GM23338 (cell line): ENCODE results near the gene KBTBD12. TPM values are rescaled to one million over a fixed set of nuclear protein-coding genes. Genes with fewer than 3 reads are reported as not detected.

Experiments
- ATAC-seq: fragments of 200-7000 bp; cut with Tn5 transposase; 3 replicates; pipeline ENCODE4 v1.9.1; 2020
- DNase-seq: peaks from one replicate; pipeline ENCODE4 v3.0.0-alpha.2; 2015; ENCODE audit warnings: low spot score
- H2AFZ ChIP-seq: fragments of 200-600 bp; sonication (generic); 2 replicates; pipeline ENCODE4 v1.8.0; 2016; ENCODE audit warnings: antibody characterized with exemption, mild to moderate bottlenecking, moderate library complexity
- H3F3A ChIP-seq: fragments of 200-600 bp; sonication (generic); replicated peaks from 2 replicates; pipeline ENCODE4 v1.8.0; 2017; ENCODE audit warnings: antibody characterized with exemption, mixed run types, low read depth
- H3K27ac ChIP-seq: fragments of 200-600 bp; sonication (generic); 2 replicates; pipeline ENCODE4 v1.6.1; 2016; ENCODE audit warnings: low read depth
- H3K27me3 ChIP-seq: fragments of 200-600 bp; sonication (generic); 2 replicates; pipeline ENCODE4 v1.8.0; 2016; ENCODE audit warnings: mild to moderate bottlenecking, mixed run types, moderate library complexity; ENCODE audit not compliant: insufficient read depth
- H3K36me3 ChIP-seq: fragments of 200-600 bp; sonication (generic); 2 replicates; pipeline ENCODE4 v1.8.0; 2016; ENCODE audit warnings: mild to moderate bottlenecking; ENCODE audit not compliant: insufficient read depth
- H3K4me1 ChIP-seq: fragments of 200-600 bp; sonication (generic); 2 replicates; pipeline ENCODE4 v1.8.0; 2016; ENCODE audit warnings: mild to moderate bottlenecking, moderate library complexity; ENCODE audit not compliant: insufficient read depth
- H3K4me2 ChIP-seq: fragments of 200-600 bp; sonication (generic); 2 replicates; pipeline ENCODE4 v1.7.1; 2017; ENCODE audit warnings: mixed run types
- H3K4me3 ChIP-seq: fragments of 200-600 bp; sonication (generic); 2 replicates; pipeline ENCODE4 v1.6.1; 2016; ENCODE audit warnings: mixed run types
- H3K79me2 ChIP-seq: fragments of 200-600 bp; sonication (generic); replicated peaks from 2 replicates; pipeline ENCODE4 v1.8.0; 2017; ENCODE audit warnings: mild to moderate bottlenecking; ENCODE audit not compliant: insufficient read depth
- H3K9me2 ChIP-seq: fragments of 200-600 bp; sonication (generic); 2 replicates; pipeline ENCODE4 v1.8.0; 2017; ENCODE audit not compliant: insufficient read depth
- H4K20me1 ChIP-seq: fragments of 200-600 bp; sonication (generic); replicated peaks from 2 replicates; pipeline ENCODE4 v1.8.0; 2017; ENCODE audit warnings: mild to moderate bottlenecking; ENCODE audit not compliant: insufficient read depth
- H3K27ac Mint-ChIP-seq: 2 replicates; pipeline ENCODE4 v1.8.0; 2020; ENCODE audit warnings: inconsistent platforms, mild to moderate bottlenecking, moderate library complexity, mixed read lengths
- H3K27me3 Mint-ChIP-seq: 3 replicates; pipeline ENCODE4 v1.8.0; 2022; ENCODE audit warnings: low read depth, mild to moderate bottlenecking, moderate library complexity, mixed read lengths, inconsistent platforms; ENCODE audit not compliant: insufficient read depth, poor library complexity
- H3K36me3 Mint-ChIP-seq: 3 replicates; pipeline ENCODE4 v1.8.0; 2021; ENCODE audit warnings: low read depth, mild to moderate bottlenecking, inconsistent platforms, moderate library complexity, mixed read lengths
- H3K4me1 Mint-ChIP-seq: 3 replicates; pipeline ENCODE4 v1.8.0; 2020; ENCODE audit warnings: mild to moderate bottlenecking, inconsistent platforms, mixed read lengths
- H3K4me3 Mint-ChIP-seq: 3 replicates; pipeline ENCODE4 v1.8.0; 2021; ENCODE audit warnings: moderate library complexity, mild to moderate bottlenecking, inconsistent platforms, mixed read lengths
- H3K9me3 Mint-ChIP-seq: 3 replicates; pipeline ENCODE4 v1.8.0; 2020; ENCODE audit warnings: moderate library complexity, mild to moderate bottlenecking, inconsistent platforms, mixed read lengths
- ETS1 ChIP-seq: IDR thresholded peaks from 2 replicates; pipeline ENCODE4 v1.6.1; 2016; ENCODE audit warnings: antibody characterized with exemption
- STAT1 ChIP-seq: IDR thresholded peaks from one replicate; pipeline ENCODE4 v1.6.1; 2016; ENCODE audit warnings: antibody characterized with exemption; ENCODE audit not compliant: unreplicated experiment
- ZNF462 ChIP-seq: fragments of 250-450 bp; sonication (Bioruptor Pico); IDR thresholded peaks from 2 replicates; pipeline ENCODE4 v1.5.0; 2020; ENCODE audit warnings: mild to moderate bottlenecking, moderate library complexity
- polyA plus RNA-seq: library from polyadenylated mRNA; unstranded; fragments of >200 nt; fragmentation: Nextera tagmentation; extraction: Ambion mirVana; gene quantifications from 2 replicates; pipeline ENCODE4 v1.2.1, GENCODE V29; 2016
- total RNA-seq: library from RNA; depleted of rRNA; stranded (reverse); fragments of >200 nt; shearing (Covaris generic); gene quantifications from 2 replicates; pipeline ENCODE4 v1.2.3, GENCODE V29; 2014
- TF ChIP-seq, protein P1 (sequence below), 2 experiments: fragments of 200-600 bp in 1 of 2; sonication (generic) in 1 of 2; conservative IDR thresholded peaks; 2 replicates each; pipeline versions ENCODE4 v1.5.1 to v1.6.1; 2016 to 2017; ENCODE audit warnings: antibody characterized with exemption in 2 of 2, low read depth in 2 of 2, mild to moderate bottlenecking in 2 of 2, moderate library complexity in 1 of 2

The KBTBD12 gene
- total and polyA plus RNA-seq, 2 experiments from 2014 or later, result 0.53 to 0.69 TPM

GRCh38 chr3:127967316-127967715, 52.3 kb downstream of the KBTBD12 start (continued):
- no peak for TF ChIP-seq ZNF462 (CRISPR knock-in tag)
- TF ChIP-seq STAT1, result no peak

GRCh38 chr3:127970966-127971592, 56.0 kb downstream of the KBTBD12 start:
- Mint-ChIP-seq H3K9me3 (peaks cover 2% of the 10 kb centered on the region; the same call in 1 of the 3 replicates), H3K27ac (no peak overlapping the region), H3K36me3 (no peaks in the 10 kb centered on the region), H3K27me3 (no peaks in the 10 kb centered on the region), H3K4me3 (no peak overlapping the region), H3K4me1 (no peaks in the 10 kb centered on the region)
- no peaks in the 10 kb centered on the region for H3F3A ChIP-seq
- no peak overlapping the region for H2AFZ ChIP-seq
- no peaks in the 10 kb centered on the region for H3K9me2 ChIP-seq
- no peaks in the 10 kb centered on the region for H3K79me2 ChIP-seq
- TF ChIP-seq, protein P1, sequence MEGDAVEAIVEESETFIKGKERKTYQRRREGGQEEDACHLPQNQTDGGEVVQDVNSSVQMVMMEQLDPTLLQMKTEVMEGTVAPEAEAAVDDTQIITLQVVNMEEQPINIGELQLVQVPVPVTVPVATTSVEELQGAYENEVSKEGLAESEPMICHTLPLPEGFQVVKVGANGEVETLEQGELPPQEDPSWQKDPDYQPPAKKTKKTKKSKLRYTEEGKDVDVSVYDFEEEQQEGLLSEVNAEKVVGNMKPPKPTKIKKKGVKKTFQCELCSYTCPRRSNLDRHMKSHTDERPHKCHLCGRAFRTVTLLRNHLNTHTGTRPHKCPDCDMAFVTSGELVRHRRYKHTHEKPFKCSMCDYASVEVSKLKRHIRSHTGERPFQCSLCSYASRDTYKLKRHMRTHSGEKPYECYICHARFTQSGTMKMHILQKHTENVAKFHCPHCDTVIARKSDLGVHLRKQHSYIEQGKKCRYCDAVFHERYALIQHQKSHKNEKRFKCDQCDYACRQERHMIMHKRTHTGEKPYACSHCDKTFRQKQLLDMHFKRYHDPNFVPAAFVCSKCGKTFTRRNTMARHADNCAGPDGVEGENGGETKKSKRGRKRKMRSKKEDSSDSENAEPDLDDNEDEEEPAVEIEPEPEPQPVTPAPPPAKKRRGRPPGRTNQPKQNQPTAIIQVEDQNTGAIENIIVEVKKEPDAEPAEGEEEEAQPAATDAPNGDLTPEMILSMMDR (conservative IDR thresholded peaks at IDR 0.05; ENCODE audit: low read depth in 2 of 2), result peak; percentile 68 to 89
- TF ChIP-seq ETS1, result no peak
- H4K20me1 ChIP-seq, result no peaks in the 10 kb centered on the region
- no peaks in the 10 kb centered on the region for H3K27me3 ChIP-seq
- no peak overlapping the region for H3K4me2 ChIP-seq
- no peaks in the 10 kb centered on the region for H3K36me3 ChIP-seq
- DNase-seq, result peak; percentile 79
- no peak overlapping the region for H3K4me3 ChIP-seq
- no peak overlapping the region for H3K27ac ChIP-seq
- peak; percentile 95 for ATAC-seq
- no peaks in the 10 kb centered on the region for H3K4me1 ChIP-seq
